ENCODE data around the gene PDCD1LG2. TPM values are rescaled to one million over a fixed set of nuclear protein-coding genes. Genes with fewer than 3 reads are reported as not detected.

The PDCD1LG2 gene
- total RNA-seq, 1 donor from 2014 or later: under 0.01 TPM

DNA sequence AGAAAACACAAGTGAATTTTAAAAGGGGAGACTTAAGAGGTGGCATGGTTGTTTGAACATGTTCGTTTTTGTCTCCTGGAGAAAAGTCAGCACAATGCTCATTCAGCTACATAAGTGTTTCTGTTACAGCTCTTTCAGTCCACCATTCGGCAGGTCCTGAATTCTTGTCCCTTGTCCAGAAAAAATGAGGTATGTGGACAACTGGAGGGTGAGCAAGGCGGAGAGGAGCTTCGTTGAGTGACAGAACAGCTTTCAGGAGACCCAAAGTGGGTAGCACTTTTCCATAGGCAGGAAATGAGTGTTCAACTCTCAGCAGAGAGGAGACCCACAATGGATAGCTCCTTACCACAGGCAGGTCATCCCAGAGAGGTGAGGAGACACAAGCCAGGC lies 4.9 kb downstream of the PDCD1LG2 start:
- DNase-seq (ENCODE audit: low read depth) (no peak), FAIRE-seq (no peak)
- no peak overlapping the region for H3K4me3 ChIP-seq (ENCODE audit: low read depth, low read length)
- no peaks in the 10 kb centered on the region for H3K27me3 ChIP-seq (ENCODE audit: control insufficient read depth, insufficient read depth, low read length)
- TF ChIP-seq, protein P1, sequence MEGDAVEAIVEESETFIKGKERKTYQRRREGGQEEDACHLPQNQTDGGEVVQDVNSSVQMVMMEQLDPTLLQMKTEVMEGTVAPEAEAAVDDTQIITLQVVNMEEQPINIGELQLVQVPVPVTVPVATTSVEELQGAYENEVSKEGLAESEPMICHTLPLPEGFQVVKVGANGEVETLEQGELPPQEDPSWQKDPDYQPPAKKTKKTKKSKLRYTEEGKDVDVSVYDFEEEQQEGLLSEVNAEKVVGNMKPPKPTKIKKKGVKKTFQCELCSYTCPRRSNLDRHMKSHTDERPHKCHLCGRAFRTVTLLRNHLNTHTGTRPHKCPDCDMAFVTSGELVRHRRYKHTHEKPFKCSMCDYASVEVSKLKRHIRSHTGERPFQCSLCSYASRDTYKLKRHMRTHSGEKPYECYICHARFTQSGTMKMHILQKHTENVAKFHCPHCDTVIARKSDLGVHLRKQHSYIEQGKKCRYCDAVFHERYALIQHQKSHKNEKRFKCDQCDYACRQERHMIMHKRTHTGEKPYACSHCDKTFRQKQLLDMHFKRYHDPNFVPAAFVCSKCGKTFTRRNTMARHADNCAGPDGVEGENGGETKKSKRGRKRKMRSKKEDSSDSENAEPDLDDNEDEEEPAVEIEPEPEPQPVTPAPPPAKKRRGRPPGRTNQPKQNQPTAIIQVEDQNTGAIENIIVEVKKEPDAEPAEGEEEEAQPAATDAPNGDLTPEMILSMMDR (IDR thresholded peaks at IDR 0.05; ENCODE audit: insufficient read depth, low read length, severe bottlenecking): no peak
- no peaks in the 10 kb centered on the region for H3K36me3 ChIP-seq (ENCODE audit: control insufficient read depth, insufficient read depth, low read length)

- Histone ChIP-seq H3K27me3 (ENCODE audit: control insufficient read depth, insufficient read depth, low read length) (no peaks in the 10 kb centered on the region), H3K36me3 (ENCODE audit: control insufficient read depth, insufficient read depth, low read length) (no peaks in the 10 kb centered on the region), H3K4me3 (ENCODE audit: low read depth, low read length) (no peak overlapping the region)
- DNase-seq (ENCODE audit: low read depth): no peak
- no peak for FAIRE-seq
- TF ChIP-seq, protein P1 (IDR thresholded peaks at IDR 0.05; ENCODE audit: insufficient read depth, low read length, severe bottlenecking): no peak
Measured at GRCh38 chr9:5516453-5517220, 6.3 kb downstream of the PDCD1LG2 start.

DNA sequence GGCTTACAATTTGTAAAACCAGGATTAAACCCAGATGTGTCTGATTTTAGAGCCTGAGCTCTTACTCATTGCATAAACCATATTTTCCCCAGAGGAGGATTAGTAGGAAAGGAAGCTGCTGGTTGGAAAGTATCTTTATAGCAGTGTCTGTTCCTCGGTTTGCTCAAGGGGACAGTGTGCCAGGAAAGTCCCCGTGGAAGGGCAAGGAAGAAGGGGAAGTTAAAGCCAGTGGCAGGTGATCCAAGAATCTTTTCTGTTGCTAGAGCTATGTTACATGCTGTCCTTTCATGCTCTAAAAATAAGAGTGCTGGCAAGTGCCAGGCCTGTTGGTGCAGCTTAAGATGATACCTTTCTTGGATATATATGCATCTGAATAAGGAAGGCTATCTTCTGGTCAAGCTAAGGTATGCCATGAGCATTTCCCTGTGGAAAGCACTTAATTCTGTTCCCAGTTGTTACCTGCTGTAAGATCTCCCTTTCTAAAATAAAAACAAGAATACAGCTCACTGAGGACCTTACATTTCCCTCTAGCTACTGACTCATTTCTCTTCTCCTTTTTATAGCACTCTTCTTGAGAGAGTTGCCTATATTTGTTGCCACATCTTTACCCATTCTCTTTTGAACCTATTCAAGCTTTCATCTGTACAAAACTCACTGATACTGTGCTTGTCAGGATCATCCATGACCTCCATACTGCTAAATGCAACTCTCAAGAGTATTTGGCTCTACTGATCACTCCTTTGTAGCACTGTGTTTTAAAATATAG lies 8.0 kb downstream of the PDCD1LG2 start:
- DNase-seq (ENCODE audit: low read depth) (no peak), FAIRE-seq (no peak)
- no peak overlapping the region for H3K4me3 ChIP-seq (ENCODE audit: low read depth, low read length)
- H3K36me3 ChIP-seq (ENCODE audit: control insufficient read depth, insufficient read depth, low read length): no peaks in the 10 kb centered on the region
- H3K27me3 ChIP-seq (ENCODE audit: control insufficient read depth, insufficient read depth, low read length): no peaks in the 10 kb centered on the region
- TF ChIP-seq, protein P1 (IDR thresholded peaks at IDR 0.05; ENCODE audit: insufficient read depth, low read length, severe bottlenecking): no peak

DNA sequence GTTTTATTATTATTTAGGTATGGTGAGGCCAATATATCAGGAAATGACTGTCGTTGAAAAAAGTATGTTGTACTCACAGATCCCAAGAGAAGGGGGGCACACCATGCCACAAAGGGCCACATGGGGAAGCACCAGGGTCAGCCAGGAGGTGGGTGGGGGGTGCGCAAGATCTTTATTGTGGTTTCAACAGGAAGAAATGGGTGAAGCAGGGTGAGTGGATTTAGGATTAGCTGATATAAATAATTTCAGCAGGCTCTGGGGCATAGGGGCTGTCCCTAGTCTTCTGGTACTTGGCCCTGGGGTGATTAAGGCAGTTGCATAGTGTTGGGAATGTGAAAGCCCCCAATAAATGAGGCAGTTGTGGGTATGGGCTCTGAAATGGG lies 8.6 kb downstream of the PDCD1LG2 start:
- Histone ChIP-seq H3K27me3 (ENCODE audit: control insufficient read depth, insufficient read depth, low read length) (no peaks in the 10 kb centered on the region), H3K4me3 (ENCODE audit: low read depth, low read length) (no peak overlapping the region), H3K36me3 (ENCODE audit: control insufficient read depth, insufficient read depth, low read length) (no peaks in the 10 kb centered on the region)
- FAIRE-seq: no peak
- TF ChIP-seq, protein P1 (IDR thresholded peaks at IDR 0.05; ENCODE audit: insufficient read depth, low read length, severe bottlenecking): no peak
- DNase-seq (ENCODE audit: low read depth): no peak

- TF ChIP-seq, protein P1 (IDR thresholded peaks at IDR 0.05; ENCODE audit: insufficient read depth, low read length, severe bottlenecking): no peak
- FAIRE-seq (no peak), DNase-seq (ENCODE audit: low read depth) (no peak)
- Histone ChIP-seq H3K4me3 (ENCODE audit: low read depth, low read length) (no peak overlapping the region), H3K27me3 (ENCODE audit: control insufficient read depth, insufficient read depth, low read length) (no peaks in the 10 kb centered on the region), H3K36me3 (ENCODE audit: control insufficient read depth, insufficient read depth, low read length) (no peaks in the 10 kb centered on the region)
Measured at GRCh38 chr9:5524090-5524489, 13.8 kb downstream of the PDCD1LG2 start.
